Measurements from ENCODE around the gene NME2. TPM values are rescaled to one million over a fixed set of nuclear protein-coding genes. Genes with fewer than 3 reads are reported as not detected.

The NME2 gene
- total and polyA plus RNA-seq, 8 donors: 137 to 371 (median 286) TPM

DNA sequence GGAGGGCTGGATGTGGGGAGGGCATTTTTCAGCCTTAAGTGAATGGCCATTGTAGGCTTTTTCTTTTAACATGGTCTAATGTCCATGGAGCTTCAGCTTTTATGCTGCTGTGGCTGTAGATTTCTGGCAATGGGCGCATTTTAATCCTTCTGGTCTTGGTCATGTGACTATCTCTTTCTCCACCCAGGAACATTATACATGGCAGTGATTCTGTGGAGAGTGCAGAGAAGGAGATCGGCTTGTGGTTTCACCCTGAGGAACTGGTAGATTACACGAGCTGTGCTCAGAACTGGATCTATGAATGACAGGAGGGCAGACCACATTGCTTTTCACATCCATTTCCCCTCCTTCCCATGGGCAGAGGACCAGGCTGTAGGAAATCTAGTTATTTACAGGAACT is 4.7 kb upstream of the NME2 start:
- no peaks in the 10 kb centered on the region for H3K9me3 ChIP-seq
- FAIRE-seq (no peak), DNase-seq (no peak), ATAC-seq (no peak)
- intact Hi-C loops (cut with DNase I): no loop called here
- no peak for TF ChIP-seq CTCF (IDR thresholded peaks at IDR 0.05)
- H3K4me1 ChIP-seq: no peaks in the 10 kb centered on the region
- no peaks in the 10 kb centered on the region for H3K27me3 ChIP-seq
- H3K36me3 ChIP-seq: peaks cover 0 to 12% (median 4%) of the 10 kb centered on the region in 3 donors
- H3K4me3 ChIP-seq: no peak overlapping the region
- 85 to 91% methylated on average over 3 of the region's 3 CpGs for WGBS, 2 donors
- no peak overlapping the region for H3K27ac ChIP-seq

DNA sequence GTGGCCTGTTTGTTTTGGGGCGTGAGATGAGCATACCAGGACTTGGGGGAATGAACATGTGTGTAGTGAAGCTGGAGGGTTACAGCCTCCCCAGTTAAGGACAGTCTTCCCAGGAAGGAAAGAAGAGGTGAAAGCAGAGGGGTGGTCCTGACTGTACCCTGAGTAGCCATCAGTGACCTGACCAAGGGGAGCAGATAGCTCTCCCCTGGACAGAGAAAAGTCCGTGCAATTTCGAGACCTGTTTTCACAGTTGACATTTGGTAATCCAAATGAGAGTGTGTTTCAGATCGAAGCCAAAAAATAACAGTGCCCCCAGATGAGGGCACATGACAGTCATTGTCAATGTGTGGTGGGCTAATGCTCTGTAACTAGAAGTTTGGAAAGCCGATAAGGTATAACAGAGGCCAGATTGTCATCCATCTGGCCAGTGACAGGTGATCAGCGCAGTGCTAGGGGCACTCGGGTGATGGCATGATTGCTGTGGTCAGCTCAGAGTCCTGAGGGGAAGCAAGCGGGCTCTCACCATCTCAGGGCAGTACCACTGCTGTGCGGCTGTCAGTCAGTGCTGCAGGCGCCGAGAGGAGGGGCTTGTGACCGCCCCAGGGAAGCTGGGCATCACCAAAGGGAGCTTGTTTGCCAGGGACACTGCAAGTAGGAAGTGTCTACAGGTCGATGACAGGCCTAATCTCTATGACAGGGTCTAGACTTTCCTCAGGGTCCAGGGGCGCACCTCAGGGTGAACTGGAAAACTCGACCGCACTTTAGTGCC is 1.1 kb upstream of the NME2 start:
- no peaks in the 10 kb centered on the region for H3K9me3 ChIP-seq
- H3K36me3 ChIP-seq: peaks cover 0 to 19% (median 5%) of the 10 kb centered on the region in 3 donors
- 54 to 55% methylated on average over 16 of the region's 16 CpGs for WGBS, 2 donors
- TF ChIP-seq CTCF (IDR thresholded peaks at IDR 0.05): no peak
- no peak for FAIRE-seq
- DNase-seq: peak in 4 of 6 donors; percentile 41 to 73 (median 42)
- H3K27ac ChIP-seq: peak overlapping the region; percentile 87 to 90 (median 90)
- peak overlapping the region in 3 of 4 donors; percentile 87 to 99 (median 95) for H3K4me3 ChIP-seq
- no peaks in the 10 kb centered on the region for H3K4me1 ChIP-seq
- intact Hi-C loops (cut with DNase I): no loop called here
- H3K27me3 ChIP-seq: no peaks in the 10 kb centered on the region
- peak in 2 of 4 donors; percentile 0 to 3 for ATAC-seq

DNA sequence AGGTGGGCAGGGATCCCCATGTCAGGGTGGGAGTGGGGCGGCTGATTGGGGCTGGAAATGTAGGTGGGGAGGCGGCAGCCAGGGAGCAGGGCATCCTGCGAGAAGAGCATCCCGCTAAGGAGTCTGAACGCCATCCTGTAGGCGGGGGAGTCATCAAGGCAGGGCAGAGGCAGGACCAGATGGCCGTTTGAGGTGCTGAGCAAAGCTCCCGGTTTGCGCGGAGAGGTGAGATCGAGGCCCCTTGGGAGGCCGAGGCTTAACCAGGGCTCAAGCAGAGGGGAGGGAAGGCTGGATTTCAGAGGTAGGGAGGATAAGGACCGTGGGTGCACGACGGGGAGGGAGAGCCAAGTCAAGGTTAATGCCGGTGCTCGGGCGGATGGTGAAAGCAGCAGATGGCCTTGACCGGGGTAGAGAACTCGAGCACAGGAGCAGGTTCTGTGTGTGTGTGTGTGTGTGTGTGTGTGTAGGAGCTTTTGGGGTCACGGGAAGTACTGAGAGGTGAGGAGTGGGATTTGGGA is 472 bp upstream of the NME2 start:
- no peaks in the 10 kb centered on the region for H3K4me1 ChIP-seq
- TF ChIP-seq CTCF (IDR thresholded peaks at IDR 0.05): no peak
- H3K36me3 ChIP-seq: peaks cover 0 to 24% (median 8%) of the 10 kb centered on the region in 3 donors
- H3K9me3 ChIP-seq: no peaks in the 10 kb centered on the region
- WGBS, 2 donors: 6 to 9% methylated on average over 21 of the region's 21 CpGs
- H3K4me3 ChIP-seq: peak overlapping the region; percentile 87 to 99 (median 96)
- DNase-seq (peak in 3 of 6 donors; percentile 54 to 76 (median 64)), ATAC-seq (peak; percentile 5 to 15 (median 10)), FAIRE-seq (no peak)
- intact Hi-C loops (cut with DNase I): no loop called here
- H3K27ac ChIP-seq: peak overlapping the region; percentile 87 to 90 (median 90)
- no peaks in the 10 kb centered on the region for H3K27me3 ChIP-seq

- H3K4me3 ChIP-seq: peak overlapping the region; percentile 87 to 99 (median 96)
- WGBS, 2 donors: 12 to 14% methylated on average over 35 to 42 of the region's 42 CpGs
- intact Hi-C loops (cut with DNase I): no loop called here
Measured at GRCh38 chr17:51166987-51167931, 1.0 kb downstream of the NME2 start.

More at GRCh38 chr17:51166987-51167931, 1.0 kb downstream of the NME2 start:
- peak; percentile 38 to 67 (median 56) for TF ChIP-seq CTCF (IDR thresholded peaks at IDR 0.05)
- FAIRE-seq (no peak), ATAC-seq (peak; percentile 49 to 74 (median 68)), DNase-seq (peak; percentile 50 to 85 (median 70))
- Histone ChIP-seq H3K4me1 (no peaks in the 10 kb centered on the region), H3K27me3 (no peaks in the 10 kb centered on the region), H3K36me3 (peaks cover 0 to 22% (median 4%) of the 10 kb centered on the region in 3 donors), H3K27ac (peak overlapping the region; percentile 87 to 90 (median 90)), H3K9me3 (no peaks in the 10 kb centered on the region)

Measured in pancreas (tissue), 10 donors.